H1 (cell line): Measurements from ENCODE around the gene ZNF683. TPM values are rescaled to one million over a fixed set of nuclear protein-coding genes. Genes with fewer than 3 reads are reported as not detected.

ENCODE experiments used
- ATF2 ChIP-seq: IDR thresholded peaks from 2 replicates; pipeline ENCODE4 v1.6.1; 2012; ENCODE audit warnings: low read length, inconsistent platforms
- BRCA1 ChIP-seq: IDR thresholded peaks from 2 replicates; pipeline ENCODE4 v1.6.1; 2012; ENCODE audit warnings: low read depth, low read length, improper control_type of control experiment
- CHD2 ChIP-seq: IDR thresholded peaks from 2 replicates; pipeline ENCODE4 v1.6.1; 2012; ENCODE audit warnings: low read length, improper control_type of control experiment
- HDAC2 ChIP-seq, 2 experiments: fragments of 300-600 bp in 1 of 2; sonication (generic) in 1 of 2; IDR thresholded peaks; 2 replicates each; pipeline ENCODE4 v1.6.1; 2011 to 2012; ENCODE audit warnings: low read depth in 2 of 2, low read length in 2 of 2, mild to moderate bottlenecking in 2 of 2, moderate library complexity in 2 of 2, borderline replicate concordance in 1 of 2, inconsistent platforms in 1 of 2
- HDAC6 ChIP-seq: IDR thresholded peaks from one replicate; pipeline ENCODE4 v1.7.1; 2012; ENCODE audit warnings: low read depth, mild to moderate bottlenecking, inconsistent platforms, low read length, moderate library complexity
- RBBP5 ChIP-seq: IDR thresholded peaks from 2 replicates; pipeline ENCODE4 v1.7.1; 2012; ENCODE audit warnings: low read depth, mild to moderate bottlenecking, inconsistent platforms, low read length, moderate library complexity, borderline replicate concordance
- SP4 ChIP-seq: IDR thresholded peaks from 2 replicates; pipeline ENCODE4 v1.6.1; 2012; ENCODE audit warnings: low read length, inconsistent platforms
- TAF1 ChIP-seq: IDR thresholded peaks from 2 replicates; pipeline ENCODE4 v1.6.1; 2011; ENCODE audit warnings: mild to moderate bottlenecking, low read depth, low read length
- TEAD4 ChIP-seq: IDR thresholded peaks from 2 replicates; pipeline ENCODE4 v1.6.1; 2012; ENCODE audit warnings: low read depth, low read length, inconsistent platforms, mixed read lengths
- YY1 ChIP-seq: IDR thresholded peaks from 2 replicates; pipeline ENCODE4 v1.6.1; 2011; ENCODE audit warnings: low read depth, mild to moderate bottlenecking, low read length
- polyA plus RNA-seq, 7 experiments: library from polyadenylated mRNA; depleted of rRNA in 3 of 7; stranded (reverse) in 5 of 7; unstranded in 2 of 7; fragments of >200 nt in 5 of 7; fragments of 200-250 nt in 2 of 7; gene quantifications; 1 replicate in 5 of 7; 2 replicates in 1 of 7; 4 replicates in 1 of 7; pipeline versions ENCODE4 v1.2.1 to v1.2.3, GENCODE V29; 2011 to 2013; ENCODE audit warnings: missing spikeins in 2 of 7, mixed read lengths in 2 of 7
- total RNA-seq: library from RNA; stranded (reverse); fragmentation: NEBNext Ultra II Directional; extraction: Animal tissue kit (Norgen Biotek cat#: 25700); gene quantifications from 2 replicates; pipeline ENCODE4 v1.2.1, GENCODE V29; 2021

Gene ZNF683
- total and polyA plus RNA-seq, 2 of the 8 experiments (the other 6 are each of a cell fraction or from before 2014, with no cell fraction given), result not detected

GRCh38 chr1:26418865-26419349, 46.4 kb upstream of the ZNF683 start (continued):
- TF ChIP-seq TEAD4 (peak; percentile 98), SP4 (peak; percentile 35; the same call in 1 of the 2 replicates), HDAC6 (no peak), YY1 (0 out of 2 replicates have a peak, but pooled peaks have one; percentile 19), CHD2 (peak; percentile 43; the same call in 1 of the 2 replicates), BRCA1 (no peak), RBBP5 (no peak), ATF2 (no peak), HDAC2 (IDR thresholded peaks at IDR 0.05; ENCODE audit: borderline replicate concordance in 1 of 2, low read depth in 2 of 2, low read length in 2 of 2) (no peak), TAF1 (0 out of 2 replicates have a peak, but pooled peaks have one; percentile 63)
